ENCODE results near the gene BRD1. TPM values are rescaled to one million over a fixed set of nuclear protein-coding genes. Genes with fewer than 3 reads are reported as not detected.

BRD1 gene
- total RNA-seq, 1 experiment from 2014 or later: 19.1 TPM

GRCh38 chr22:49814856-49815255 is 12.8 kb downstream of the BRD1 start:
- TF ChIP-seq EZH2 (IDR thresholded peaks at IDR 0.05; ENCODE audit: low read length, unreplicated experiment) (no peak), CTCF (conservative IDR thresholded peaks at IDR 0.05; ENCODE audit: low read depth, low read length) (no peak), EZH2phosphoT487 (IDR thresholded peaks at IDR 0.05; ENCODE audit: borderline replicate concordance, low read length) (no peak)
- Histone ChIP-seq H3K36me3 (ENCODE audit: low read depth, low read length) (peaks cover 6% of the 10 kb centered on the region; the same call in 1 of the 2 replicates), H3K9me2 (replicated peaks; ENCODE audit: low read length) (no peaks in the 10 kb centered on the region), H3K4me2 (ENCODE audit: low read length) (no peak overlapping the region; the same call in 1 of the 2 replicates), H3K9ac (ENCODE audit: low read length) (no peak overlapping the region), H4K20me1 (ENCODE audit: low read length) (peaks cover 59% of the 10 kb centered on the region; the same call in 1 of the 2 replicates), H3F3A (ENCODE audit: low read length, unreplicated experiment) (no peaks in the 10 kb centered on the region), H3K79me2 (ENCODE audit: low read length) (peaks cover 99% of the 10 kb centered on the region), H2AFZ (ENCODE audit: low read length) (no peak overlapping the region), H3K27ac (ENCODE audit: low read length) (no peak overlapping the region), H3K27me3 (ENCODE audit: low read length) (no peaks in the 10 kb centered on the region), H3K4me1 (ENCODE audit: insufficient read depth, low read length) (peaks cover 15% of the 10 kb centered on the region), H3K4me3 (ENCODE audit: low read length) (no peak overlapping the region), H3K9me3 (ENCODE audit: low read length) (no peaks in the 10 kb centered on the region)
- DNase-seq (no peak), ATAC-seq (no peak)
- CTCF ChIA-PET: no interaction called here
- intact Hi-C loops (cut with micrococcal nuclease): no loop called here
- BruUV-seq (replicated peaks): no TSS peak
- POLR2A ChIA-PET (ENCODE audit: unreplicated experiment): no interaction called here

GRCh38 chr22:49814164-49814686 is 13.4 kb downstream of the BRD1 start:
- Histone ChIP-seq H3K4me3 (ENCODE audit: low read length) (no peak overlapping the region), H3K4me1 (ENCODE audit: insufficient read depth, low read length) (peaks cover 15% of the 10 kb centered on the region), H4K20me1 (ENCODE audit: low read length) (peaks cover 63% of the 10 kb centered on the region; the same call in 1 of the 2 replicates), H2AFZ (ENCODE audit: low read length) (no peak overlapping the region), H3K4me2 (ENCODE audit: low read length) (no peak overlapping the region), H3K27me3 (ENCODE audit: low read length) (no peaks in the 10 kb centered on the region), H3K9me2 (replicated peaks; ENCODE audit: low read length) (no peaks in the 10 kb centered on the region), H3K79me2 (ENCODE audit: low read length) (peaks cover 98% of the 10 kb centered on the region), H3K9ac (ENCODE audit: low read length) (no peak overlapping the region), H3F3A (ENCODE audit: low read length, unreplicated experiment) (no peaks in the 10 kb centered on the region), H3K9me3 (ENCODE audit: low read length) (no peaks in the 10 kb centered on the region), H3K27ac (ENCODE audit: low read length) (no peak overlapping the region), H3K36me3 (ENCODE audit: low read depth, low read length) (peaks cover 6% of the 10 kb centered on the region; the same call in 1 of the 2 replicates)
- ChIA-PET CTCF (no interaction called here), POLR2A (ENCODE audit: unreplicated experiment) (no interaction called here)
- intact Hi-C loops (cut with micrococcal nuclease): no loop called here
- BruUV-seq (replicated peaks): no TSS peak
- ATAC-seq (no peak), DNase-seq (no peak)
- no peak for TF ChIP-seq CTCF (conservative IDR thresholded peaks at IDR 0.05; ENCODE audit: low read depth, low read length)
- TF ChIP-seq EZH2phosphoT487 (IDR thresholded peaks at IDR 0.05; ENCODE audit: borderline replicate concordance, low read length): no peak
- TF ChIP-seq EZH2 (IDR thresholded peaks at IDR 0.05; ENCODE audit: low read length, unreplicated experiment): no peak

- Histone ChIP-seq H3K9ac (ENCODE audit: low read length) (no peak overlapping the region), H3K79me2 (ENCODE audit: low read length) (peaks cover 98% of the 10 kb centered on the region), H4K20me1 (ENCODE audit: low read length) (peaks cover 71% of the 10 kb centered on the region; the same call in 1 of the 2 replicates), H3K9me3 (ENCODE audit: low read length) (no peaks in the 10 kb centered on the region), H3K27ac (ENCODE audit: low read length) (no peak overlapping the region), H3K4me1 (ENCODE audit: insufficient read depth, low read length) (peaks cover 15% of the 10 kb centered on the region), H3K9me2 (replicated peaks; ENCODE audit: low read length) (no peaks in the 10 kb centered on the region), H3F3A (ENCODE audit: low read length, unreplicated experiment) (no peaks in the 10 kb centered on the region), H3K4me2 (ENCODE audit: low read length) (no peak overlapping the region), H3K4me3 (ENCODE audit: low read length) (no peak overlapping the region), H3K36me3 (ENCODE audit: low read depth, low read length) (peaks cover 3% of the 10 kb centered on the region; the same call in 1 of the 2 replicates), H3K27me3 (ENCODE audit: low read length) (no peaks in the 10 kb centered on the region), H2AFZ (ENCODE audit: low read length) (no peak overlapping the region)
- ATAC-seq (no peak), DNase-seq (no peak)
- no TSS peak for BruUV-seq (replicated peaks)
- ChIA-PET CTCF (no interaction called here), POLR2A (ENCODE audit: unreplicated experiment) (no interaction called here)
- intact Hi-C loops (cut with micrococcal nuclease): no loop called here
- TF ChIP-seq EZH2 (IDR thresholded peaks at IDR 0.05; ENCODE audit: low read length, unreplicated experiment): no peak
- TF ChIP-seq CTCF (conservative IDR thresholded peaks at IDR 0.05; ENCODE audit: low read depth, low read length): no peak
- no peak for TF ChIP-seq EZH2phosphoT487 (IDR thresholded peaks at IDR 0.05; ENCODE audit: borderline replicate concordance, low read length)
Observed at GRCh38 chr22:49812838-49813237, 14.8 kb downstream of the BRD1 start.
